Measurements from ENCODE around the gene SYNJ2.
"Not testable (repeated sequence)": the region's sequence is repeated elsewhere in the genome, so short reads cannot be mapped to it uniquely, and the experiment has no call there.

SYNJ2 gene

DNA sequence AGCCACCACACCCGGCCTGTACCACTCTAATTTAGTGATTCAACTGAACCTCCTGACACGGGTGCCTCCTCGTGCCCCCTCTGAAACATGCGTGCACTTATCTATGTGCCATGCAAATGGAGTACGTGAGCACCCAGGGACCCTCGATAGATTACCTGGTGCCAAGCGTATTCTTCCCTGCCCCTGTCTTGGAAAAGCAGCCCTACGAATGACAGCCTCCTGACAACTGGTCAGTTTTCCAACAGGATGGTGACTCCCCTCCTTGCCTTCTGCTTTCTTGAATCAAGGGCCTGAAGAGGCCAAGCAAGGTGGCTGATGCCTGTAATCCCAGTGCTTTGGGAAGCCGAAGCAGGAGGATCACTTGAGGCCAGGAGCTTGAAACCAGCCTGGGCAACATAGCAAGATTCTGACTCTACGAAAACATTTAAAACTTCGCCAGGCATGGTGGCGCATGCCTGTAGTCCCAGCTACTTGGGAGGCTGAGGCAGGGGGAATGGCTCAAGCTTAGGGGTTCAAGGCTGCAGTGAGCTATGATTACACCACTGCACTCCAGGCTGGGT lies 25.4 kb upstream of the SYNJ2 start:
- no peak for DNase-seq (ENCODE audit: low spot score)

DNA sequence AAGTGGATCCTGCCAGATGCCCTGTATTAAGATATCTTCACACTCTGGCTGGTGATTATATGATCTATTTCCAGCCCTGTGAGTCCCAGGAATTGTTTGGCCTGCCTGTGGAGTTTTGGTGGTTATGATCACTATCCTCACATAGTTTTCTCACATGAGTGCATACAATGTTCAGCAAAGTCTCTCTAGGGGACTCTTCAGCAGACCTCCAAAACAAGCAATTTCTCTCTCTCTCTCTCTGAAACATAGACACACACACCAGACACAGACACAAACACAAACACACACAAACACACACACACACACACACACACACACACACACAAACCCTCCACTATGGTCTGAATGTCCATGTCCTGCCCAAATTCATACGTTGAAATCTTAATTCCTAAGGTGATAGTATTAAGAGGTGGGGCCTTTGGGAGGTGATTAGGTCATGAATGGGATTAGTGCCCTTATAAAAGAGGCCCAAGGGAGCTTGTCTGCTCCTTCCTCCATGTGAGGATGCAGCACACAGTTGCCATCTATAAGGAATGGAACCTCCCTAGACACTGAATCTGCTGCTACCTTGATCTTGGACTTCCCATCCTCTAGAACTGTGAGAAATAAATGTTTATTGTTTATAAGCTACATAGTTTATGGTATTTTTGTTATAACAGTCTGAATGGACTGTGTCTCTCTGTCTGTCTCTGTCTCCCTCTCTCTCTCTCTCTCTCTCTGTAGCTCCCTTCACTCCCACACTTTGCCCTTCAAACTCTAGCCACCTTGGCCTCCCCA lies 22.0 kb upstream of the SYNJ2 start:
- DNase-seq (ENCODE audit: low spot score): no peak

DNA sequence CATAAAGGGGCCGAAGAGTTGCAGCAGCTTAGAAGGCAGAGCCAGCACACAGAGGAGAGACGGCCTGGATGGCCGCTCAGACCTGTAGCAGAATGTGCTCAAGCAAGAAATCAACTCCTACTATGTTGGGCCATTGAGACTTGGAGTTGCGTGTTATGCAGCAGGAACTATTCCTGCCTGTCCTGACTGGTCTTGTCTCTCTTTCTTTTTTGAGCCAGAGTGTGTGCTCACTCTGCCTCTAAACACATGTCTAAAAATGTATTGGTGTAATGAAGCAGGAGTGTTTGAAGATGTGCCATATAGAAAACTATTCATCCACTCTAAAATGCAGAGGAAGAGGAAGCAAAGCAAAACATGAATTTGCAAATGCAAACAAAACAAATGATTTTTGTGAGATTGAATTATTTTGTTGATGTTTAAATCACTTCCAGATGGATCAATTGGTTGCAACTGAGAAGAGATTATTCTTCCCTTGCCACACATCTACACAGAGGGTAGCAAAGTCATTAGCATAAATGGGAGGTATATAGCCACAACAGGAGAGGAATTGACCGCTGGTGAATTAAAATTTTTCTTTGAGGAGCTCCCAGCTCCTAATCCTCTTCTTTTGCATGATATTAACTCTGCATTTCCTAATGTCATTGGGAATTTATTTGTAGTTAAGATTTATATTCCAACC lies 20.4 kb upstream of the SYNJ2 start:
- no peak for DNase-seq (ENCODE audit: low spot score)

DNA sequence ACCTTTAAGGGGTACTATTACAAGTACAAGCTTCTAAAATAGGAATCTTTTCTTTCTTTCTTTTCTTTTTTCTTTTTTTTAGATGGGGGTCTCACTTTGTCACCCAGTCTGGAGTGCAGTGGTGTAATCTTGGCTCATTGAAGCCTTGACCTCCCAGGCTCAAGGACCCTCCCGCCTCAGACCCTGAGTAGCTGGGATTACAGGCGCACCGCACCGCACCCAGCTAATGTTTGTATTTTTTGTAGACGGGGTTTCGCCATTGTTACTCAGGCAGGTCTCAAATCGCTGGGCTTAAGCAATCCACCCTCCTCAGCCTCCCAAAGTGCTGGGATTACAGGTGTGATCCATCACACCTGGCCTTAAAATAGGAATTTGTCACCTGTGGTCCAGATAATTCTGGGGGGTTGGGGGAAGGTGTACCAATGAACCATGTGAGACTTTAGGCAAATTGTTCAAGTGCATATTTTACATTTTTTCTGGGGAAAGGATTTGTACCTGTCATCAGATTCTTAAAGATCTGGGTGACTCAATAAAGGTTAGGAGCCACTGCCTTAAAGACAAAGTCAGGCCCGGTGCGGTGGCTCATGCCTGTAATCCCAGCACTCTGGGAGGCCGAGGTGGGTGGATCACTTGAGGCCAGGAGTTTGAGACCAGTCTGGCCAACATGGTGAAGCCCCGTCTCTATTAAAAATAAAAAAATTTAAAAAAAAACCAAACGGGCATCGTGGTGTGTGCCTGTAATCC lies 19.7 kb upstream of the SYNJ2 start:
- no peak for DNase-seq (ENCODE audit: low spot score)

DNA sequence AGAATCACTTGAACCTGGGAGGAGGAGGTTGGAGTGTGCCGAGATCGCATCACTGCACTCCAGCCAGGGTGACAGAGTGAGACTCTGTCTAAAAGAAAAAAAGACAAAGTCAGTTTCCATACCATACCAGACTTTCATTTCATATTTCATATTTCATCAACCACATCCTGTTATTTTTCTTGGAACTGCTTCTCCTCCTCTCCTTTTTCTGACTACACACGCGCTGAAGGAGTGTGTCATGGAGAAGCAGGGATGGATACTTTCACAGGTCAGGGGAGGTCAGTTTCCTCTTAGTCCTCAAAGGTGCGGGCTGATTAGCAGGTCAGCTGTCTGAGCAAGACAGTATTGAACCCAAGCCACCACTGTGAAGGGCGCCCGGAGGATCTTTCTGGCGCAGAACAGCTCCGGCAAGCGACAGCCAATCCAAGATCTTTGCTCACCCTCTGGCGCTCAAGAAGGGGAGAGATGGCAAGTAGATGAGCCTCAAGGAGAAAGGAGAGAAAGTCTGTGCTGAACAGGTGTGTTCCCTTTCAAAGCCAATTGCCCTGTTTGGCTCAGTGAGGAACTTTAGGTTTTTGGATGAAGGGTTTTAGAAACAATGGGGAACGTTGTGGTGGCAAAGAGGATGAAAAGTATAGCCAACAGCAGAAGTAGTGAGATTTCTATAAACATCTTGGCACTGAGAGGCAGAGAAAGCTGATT lies 18.9 kb upstream of the SYNJ2 start:
- peak; percentile 56 for DNase-seq (ENCODE audit: low spot score)

DNA sequence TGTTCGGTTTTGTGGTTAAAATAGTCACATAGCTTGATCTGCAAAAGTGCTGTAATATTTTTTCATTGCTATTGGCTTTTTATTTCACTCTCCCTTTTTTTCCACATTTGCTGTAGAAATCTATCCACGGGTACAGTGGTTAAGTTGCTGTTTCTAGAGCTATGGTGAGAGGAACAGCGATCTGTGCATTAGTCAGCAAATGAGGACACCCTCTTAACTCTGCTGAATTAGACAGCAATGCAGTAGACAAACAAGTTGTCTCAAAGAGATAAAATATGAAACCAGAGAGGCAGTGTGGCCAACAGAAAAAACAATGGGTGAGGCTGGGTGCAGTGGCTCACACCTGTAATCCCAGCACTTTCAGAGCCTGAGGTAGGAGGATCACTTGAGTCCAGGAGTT lies 17.6 kb upstream of the SYNJ2 start:
- no peak for DNase-seq (ENCODE audit: low spot score)

DNA sequence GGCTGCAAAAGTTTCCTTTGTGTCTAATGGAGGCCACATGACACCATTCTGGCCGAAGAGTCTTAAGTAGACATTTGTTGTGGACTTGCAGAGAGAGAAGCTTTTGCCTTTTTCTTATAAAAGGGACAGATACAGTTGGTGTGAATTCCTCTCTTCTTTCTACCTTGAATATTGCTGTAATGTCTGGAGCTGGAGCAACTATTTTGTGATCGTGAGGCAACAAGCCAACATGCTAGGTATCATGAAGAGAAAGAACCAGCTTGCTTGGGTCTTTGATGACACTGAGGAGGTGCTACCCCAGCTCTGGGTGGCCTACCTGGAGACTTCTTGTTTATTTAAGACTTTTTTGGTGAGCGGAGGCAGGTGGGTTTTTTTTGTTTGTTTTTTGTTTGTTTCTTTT lies 16.3 kb upstream of the SYNJ2 start:
- DNase-seq (ENCODE audit: low spot score): no peak

DNA sequence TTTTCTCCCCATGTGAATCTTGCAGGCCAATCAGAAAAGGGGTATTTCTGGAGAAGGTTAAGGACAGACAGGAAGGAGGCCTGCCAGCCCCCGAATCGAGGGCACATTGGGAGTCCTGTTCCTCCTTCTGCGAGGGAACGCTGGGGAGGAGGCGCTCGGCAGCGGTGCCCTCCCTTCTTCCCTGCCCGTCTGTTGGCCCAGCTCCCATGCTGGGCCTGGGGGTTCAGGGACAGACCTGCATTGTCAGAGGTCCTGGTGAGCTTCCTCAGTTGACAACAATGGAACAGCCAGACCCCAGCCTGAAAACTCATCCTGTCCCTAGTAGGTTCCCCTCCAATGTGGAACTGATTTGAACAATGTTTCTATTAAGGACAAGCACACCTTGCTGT lies 15.1 kb upstream of the SYNJ2 start:
- DNase-seq (ENCODE audit: low spot score): no peak

DNA sequence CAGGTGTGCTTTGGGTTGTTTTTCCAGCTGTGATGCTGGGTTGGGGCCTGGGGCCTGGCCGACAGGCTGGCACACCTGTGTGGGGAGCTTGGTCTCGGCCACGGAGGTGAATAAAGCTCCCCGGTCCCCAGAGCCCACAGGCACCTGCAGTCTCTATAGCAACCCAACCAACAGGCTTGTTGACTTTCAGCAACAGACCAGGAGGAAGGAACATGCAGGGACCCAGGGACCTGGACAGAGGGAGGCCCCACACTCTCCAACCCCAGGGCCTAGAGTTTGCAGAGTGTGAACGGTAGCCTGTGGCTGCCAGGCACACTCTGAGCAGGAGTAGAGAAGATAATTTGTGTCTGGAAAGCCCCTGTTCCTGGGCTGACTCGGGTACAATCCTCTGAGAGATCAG lies 14.6 kb upstream of the SYNJ2 start:
- DNase-seq (ENCODE audit: low spot score): no peak

DNA sequence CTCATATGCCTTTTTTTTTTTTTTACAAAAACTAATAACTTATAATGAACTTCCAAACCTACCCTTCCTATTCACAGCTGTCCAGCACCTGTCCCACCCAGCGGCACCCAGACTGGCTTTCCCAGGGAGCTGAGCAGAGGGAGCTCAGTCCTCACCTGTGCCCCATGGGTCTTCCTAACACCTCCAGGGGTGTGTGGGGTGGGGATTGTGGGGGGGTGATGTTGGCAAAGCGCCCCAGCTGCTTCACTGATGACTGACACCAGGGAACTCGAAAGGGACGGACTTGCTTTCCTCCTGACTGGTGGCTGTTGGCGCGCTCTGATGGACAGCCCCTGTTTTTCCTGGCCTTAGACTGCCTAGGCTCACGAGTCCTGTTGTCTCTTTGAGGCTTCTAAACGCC lies 14.2 kb upstream of the SYNJ2 start:
- no peak for DNase-seq (ENCODE audit: low spot score)

DNA sequence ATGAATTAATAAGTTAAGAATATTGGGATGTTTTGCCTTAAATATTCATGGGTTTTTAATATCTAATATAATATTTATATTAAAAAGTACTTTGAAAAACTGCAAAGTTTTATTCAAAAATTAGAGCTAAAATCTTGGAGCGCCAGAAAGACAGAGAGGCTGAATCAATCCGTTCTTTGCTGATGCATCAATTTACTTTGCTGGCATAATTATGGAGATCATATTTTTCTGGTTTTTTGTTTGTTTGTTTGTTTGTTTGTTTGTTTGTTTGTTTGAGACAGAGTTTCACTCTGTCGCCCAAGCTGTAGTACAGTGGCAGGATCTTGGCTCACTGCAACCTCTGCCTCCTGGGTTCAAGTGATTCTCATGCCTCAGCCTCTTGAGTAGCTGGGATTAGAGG lies 9.5 kb upstream of the SYNJ2 start:
- DNase-seq (ENCODE audit: low spot score): not testable (repeated sequence)

DNA sequence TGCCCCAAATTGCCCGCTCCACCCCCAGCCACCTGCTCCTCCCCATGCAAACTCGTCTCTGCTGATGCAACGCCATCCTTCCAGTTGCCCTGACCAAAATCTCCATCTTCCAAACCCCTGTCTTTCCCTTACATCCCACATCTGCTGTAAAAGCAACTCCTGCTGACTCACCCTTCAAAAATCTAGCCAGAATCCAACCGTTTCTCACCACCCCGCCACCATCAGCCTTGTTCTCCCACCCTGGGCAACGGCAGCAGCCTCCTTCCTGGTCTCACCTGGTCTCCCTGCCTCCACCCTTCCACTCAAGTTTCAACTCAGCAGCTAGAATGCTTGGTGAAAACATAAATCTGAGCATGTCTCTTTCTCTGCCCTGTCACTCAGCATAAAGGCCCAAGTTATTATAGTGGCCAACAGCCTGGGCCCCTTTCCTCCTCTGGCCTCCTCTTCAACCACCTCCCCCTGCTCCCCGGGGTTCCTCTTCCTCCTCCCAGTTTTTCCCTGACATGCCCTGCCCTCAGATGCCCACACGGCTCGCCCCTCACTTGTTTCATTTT lies 7.2 kb upstream of the SYNJ2 start:
- DNase-seq (ENCODE audit: low spot score): no peak

DNA sequence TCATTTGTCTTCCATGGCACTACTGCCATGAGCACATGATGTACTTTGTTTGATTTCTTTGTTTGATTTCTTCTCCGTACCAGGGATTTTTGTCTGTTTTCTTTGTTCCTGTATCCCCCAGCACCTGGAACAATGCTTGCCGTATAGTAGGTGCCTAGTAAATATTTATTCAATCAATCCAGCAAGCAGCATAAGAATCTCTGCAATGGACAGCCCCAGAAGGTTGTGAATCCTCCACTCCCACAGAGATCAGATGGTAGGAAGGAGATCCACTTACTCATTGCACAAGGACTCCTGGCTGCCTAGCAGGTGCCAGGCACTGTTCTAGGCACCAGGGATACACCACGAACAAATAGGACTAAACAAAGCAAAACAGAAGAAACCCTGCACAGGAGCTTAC lies 6.7 kb upstream of the SYNJ2 start:
- no peak for DNase-seq (ENCODE audit: low spot score)

DNA sequence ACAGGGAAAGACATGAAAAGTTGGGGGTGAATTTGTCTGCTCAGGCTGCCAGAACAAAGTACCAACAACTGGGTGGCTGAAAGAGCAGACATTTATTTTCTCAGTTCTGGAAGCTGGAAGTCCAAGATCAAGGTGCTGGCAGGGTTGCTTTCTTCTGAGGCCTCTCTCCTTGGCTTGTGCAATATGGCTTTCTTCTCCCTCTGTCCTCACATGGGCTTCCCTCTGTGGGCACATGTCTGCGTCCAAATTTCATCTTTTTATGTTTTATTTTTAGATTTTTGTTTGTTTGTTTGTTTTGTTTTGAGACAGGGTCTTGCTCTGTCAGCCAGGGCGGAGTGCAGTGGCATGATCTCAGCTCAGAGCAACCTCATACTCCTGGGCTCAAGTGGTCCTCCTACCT lies 6.2 kb upstream of the SYNJ2 start:
- no peak for DNase-seq (ENCODE audit: low spot score)

DNA sequence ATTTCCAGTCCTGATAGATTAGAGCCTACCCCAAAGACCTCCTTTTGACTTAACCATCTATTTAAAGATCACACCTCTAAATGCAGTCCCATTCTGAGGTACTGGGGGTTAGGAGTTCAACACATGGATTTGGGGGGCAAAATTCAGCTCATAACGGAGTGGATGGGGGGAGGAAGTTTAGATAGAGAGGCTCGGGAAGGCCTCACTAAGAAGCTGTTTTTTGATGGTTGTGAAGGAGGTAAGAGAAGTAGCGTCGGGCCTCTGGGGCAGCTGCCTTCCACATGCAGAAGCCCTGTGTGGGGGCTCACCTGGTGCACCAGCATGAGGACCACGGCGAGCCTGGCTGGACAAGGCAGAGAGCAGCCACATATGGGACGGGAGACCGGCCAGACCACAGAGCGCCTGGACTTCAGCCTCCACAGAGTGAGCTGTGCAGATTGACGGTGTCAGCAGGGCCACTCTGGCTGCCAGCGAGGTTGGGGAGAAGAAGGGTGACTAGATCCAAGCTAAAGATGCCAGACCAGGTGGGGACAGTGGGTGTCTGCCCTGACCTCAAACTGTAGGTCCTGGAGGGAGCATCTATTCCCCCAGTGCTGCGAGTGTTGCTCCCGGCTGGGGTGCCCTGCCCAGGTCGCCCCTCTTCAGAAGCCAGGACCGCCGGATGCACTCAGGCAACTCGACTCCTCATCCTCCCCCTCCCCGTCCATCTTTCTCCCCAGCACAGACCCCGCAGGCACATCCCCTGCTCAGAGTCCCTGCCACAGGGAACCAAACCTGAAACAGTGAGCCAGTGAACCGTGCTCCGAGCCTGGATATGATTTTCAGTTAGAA lies 5.1 kb upstream of the SYNJ2 start:
- no peak for DNase-seq (ENCODE audit: low spot score)

DNA sequence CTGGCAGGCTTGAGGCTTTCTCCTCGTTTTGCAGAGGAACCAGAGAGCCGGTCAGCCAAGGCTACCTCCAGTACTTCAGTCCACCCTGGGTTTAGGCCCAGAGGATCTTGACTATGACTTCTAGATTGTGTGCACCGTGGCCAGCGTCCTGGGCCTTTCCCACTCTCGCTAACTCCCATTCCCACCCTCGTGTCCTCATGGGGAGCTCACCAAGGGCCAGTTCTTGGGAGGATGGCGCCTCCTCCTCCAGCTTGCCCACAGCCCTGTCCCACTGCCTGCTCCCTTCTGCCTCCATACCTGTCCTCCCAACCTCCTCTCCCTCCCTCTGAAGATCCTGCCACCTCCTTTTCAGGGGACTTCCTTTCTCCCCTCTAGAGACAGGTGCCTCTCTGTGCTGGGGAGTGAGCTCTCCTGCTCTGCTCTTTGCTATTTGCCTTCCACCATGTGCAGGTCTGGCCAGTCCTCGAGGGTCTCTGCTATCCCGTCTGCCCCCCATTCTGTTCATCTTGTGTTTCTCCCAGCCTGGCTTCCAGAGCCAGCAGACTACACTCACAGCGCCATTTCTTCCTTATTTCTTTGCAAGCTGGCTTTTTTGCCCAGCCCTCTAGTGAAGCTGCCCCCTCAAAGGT lies 4.4 kb upstream of the SYNJ2 start:
- no peak for DNase-seq (ENCODE audit: low spot score)

DNA sequence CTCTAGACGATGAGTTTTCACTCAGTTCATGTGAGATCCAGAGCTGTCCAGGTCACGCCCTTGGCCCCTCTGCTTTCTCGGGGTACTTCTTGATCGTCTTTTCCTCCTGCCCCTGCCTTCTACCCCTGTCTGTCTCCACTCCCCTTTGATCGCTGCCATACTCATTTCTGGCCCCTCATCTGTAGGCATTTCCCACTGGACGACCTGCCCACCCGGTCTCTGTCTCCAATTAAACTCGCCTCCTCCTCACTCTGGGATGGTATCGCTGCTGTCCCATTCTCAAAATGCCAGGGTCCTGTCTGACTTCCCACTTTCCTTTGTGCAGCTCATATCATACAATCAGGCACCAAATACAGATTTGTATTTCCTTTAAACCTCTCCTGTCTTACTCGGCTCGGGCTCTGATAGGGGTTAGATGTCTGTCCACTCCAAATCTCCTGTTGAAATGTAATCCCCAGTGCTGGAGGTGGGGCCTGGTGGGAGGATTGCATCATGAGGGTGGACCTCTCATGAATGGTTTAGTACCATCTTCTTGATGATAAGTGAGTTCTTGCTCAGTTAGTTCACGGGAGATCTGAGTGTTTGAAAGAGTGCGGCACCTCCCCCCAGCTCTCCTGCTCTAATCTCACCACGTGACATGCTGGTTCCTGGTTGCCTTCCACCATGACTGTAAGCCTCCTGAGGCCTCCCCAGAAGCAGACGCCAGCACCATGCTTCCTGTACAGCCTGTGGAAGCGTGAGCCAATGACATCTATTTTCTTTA lies 3.5 kb upstream of the SYNJ2 start:
- no peak for DNase-seq (ENCODE audit: low spot score)

DNA sequence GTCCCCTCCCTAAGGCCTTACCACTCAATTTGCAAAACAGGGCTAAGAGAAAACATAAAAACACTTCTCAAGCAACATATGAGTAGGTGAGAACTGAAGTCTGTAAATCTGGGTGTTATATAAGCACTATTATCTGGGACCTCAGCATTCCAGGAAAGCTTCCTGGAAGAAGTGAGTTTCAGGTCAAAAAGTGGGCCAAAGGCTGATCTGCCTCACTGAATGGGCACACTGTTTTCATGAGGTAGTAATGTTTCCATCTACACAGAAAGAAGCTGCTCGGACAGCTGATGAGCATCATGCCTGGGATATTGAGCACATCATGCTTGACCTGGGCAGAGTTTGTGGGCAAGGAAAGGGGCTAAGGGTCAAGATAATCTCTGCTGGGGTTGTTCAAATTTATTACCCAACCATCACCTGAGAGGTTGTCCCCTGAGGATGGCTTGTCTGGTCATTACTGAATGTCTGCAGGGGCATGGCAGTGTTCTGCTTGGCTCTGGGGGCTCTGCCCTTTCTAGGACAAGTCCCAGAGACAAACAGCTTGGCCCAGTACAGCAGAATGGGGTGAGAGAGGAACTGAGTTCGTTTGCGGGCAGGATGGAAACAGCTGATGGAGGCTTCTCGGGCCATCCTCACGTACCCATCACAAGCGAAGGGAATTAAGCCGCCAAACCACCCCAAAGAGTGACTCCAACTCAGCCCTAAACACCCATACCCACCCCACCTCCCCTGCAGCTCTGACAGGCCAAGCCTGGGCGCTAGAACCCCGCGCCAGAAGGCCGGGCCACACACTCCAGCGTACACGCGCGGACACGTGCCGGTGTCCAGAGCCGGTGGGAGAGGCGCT lies 1.2 kb upstream of the SYNJ2 start:
- DNase-seq (ENCODE audit: low spot score): no peak

DNA sequence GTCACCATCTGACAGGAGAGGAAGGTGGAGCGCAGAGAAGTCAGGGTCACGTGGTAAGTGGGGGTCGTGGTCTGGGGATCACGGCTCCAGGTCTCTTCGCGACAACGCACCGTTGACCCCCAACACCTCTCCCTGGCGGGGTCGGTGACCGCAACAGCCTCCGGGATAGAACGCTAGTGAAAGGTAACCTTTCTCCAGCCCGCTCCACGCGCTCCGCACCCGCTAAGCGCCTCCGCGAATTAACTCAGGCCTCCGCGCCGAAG lies 600 bp upstream of the SYNJ2 start:
- no peak for DNase-seq (ENCODE audit: low spot score)
